ENCODE results near the gene INO80D.
"Not testable (repeated sequence)": the region's sequence is repeated elsewhere in the genome, so short reads cannot be mapped to it uniquely, and the experiment has no call there.

GRCh38 chr2:206035393-206035792 is 50.6 kb downstream of the INO80D start:
- not testable (repeated sequence) for TF ChIP-seq CTCF, POLR2A (IDR thresholded peaks at IDR 0.05)

Measured in heart left ventricle (tissue), 13 donors.